ENCODE results near the gene HSD17B13. TPM values are rescaled to one million over a fixed set of nuclear protein-coding genes. Genes with fewer than 3 reads are reported as not detected.

The HSD17B13 gene, protein sequence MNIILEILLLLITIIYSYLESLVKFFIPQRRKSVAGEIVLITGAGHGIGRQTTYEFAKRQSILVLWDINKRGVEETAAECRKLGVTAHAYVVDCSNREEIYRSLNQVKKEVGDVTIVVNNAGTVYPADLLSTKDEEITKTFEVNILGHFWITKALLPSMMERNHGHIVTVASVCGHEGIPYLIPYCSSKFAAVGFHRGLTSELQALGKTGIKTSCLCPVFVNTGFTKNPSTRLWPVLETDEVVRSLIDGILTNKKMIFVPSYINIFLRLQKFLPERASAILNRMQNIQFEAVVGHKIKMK
- polyA plus RNA-seq (2011; rRNA removed) (0.07 TPM in 1 of 2 replicates, not detected in the other), polyA minus RNA-seq (2011; rRNA and poly(A)+ RNA removed) (0.05 and 0.10 TPM in 2 replicates)

- H3K4me3 ChIP-seq (ENCODE audit: low read depth, low read length): no peak within 1 kb of the TSS; the same call in 1 of the 2 replicates
- ChIA-PET POLR2A (interaction anchor here (0.5 kb wide), 1 partner anchor 562 kb away, joined by 5 read pairs; no protein-coding TSS in a partner anchor), CTCF (interaction anchor here (1.0 kb wide), 1 partner anchor 526 kb away, joined by 7 read pairs; no protein-coding TSS in a partner anchor)
- H3K27me3 ChIP-seq (ENCODE audit: control insufficient read depth, insufficient read depth, low read length): no peaks in the 10 kb centered on the region
- DNase-seq (ENCODE audit: low read depth): no peak
- TF ChIP-seq, protein P1, sequence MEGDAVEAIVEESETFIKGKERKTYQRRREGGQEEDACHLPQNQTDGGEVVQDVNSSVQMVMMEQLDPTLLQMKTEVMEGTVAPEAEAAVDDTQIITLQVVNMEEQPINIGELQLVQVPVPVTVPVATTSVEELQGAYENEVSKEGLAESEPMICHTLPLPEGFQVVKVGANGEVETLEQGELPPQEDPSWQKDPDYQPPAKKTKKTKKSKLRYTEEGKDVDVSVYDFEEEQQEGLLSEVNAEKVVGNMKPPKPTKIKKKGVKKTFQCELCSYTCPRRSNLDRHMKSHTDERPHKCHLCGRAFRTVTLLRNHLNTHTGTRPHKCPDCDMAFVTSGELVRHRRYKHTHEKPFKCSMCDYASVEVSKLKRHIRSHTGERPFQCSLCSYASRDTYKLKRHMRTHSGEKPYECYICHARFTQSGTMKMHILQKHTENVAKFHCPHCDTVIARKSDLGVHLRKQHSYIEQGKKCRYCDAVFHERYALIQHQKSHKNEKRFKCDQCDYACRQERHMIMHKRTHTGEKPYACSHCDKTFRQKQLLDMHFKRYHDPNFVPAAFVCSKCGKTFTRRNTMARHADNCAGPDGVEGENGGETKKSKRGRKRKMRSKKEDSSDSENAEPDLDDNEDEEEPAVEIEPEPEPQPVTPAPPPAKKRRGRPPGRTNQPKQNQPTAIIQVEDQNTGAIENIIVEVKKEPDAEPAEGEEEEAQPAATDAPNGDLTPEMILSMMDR (IDR thresholded peaks at IDR 0.05; ENCODE audit: insufficient read depth, low read depth, low read length): no peak
- H3K36me3 ChIP-seq (ENCODE audit: control insufficient read depth, insufficient read depth, low read length): no peaks in the 10 kb centered on the region
Observed at GRCh38 chr4:87322754-87323153, at the start of gene HSD17B13. Gene HSD17B13 (minus strand): TSS chr4:87322882. CDS start chr4:87322841, 41 bp downstream.

DNA sequence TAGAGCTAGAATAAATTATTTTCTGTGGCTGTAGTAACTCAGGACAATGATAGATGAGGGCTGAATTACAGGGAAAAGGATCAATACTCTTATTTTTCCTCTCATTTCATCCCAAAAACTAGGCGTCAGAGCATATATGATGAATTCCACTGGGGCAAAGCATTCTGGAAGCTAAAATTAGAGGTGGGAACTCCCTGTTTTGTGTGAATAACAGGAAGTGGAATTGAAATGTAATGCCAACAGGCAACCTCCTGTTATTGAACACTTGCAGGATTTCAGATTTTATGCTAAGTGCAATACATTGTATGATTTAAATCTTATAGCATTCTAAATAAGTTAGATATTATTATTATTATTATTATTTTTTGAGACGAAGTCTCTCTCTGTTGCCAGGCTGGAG lies 47.4 kb upstream of the HSD17B13 start:
- DNase-seq (ENCODE audit: low read depth): no peak
- TF ChIP-seq, protein P1 (IDR thresholded peaks at IDR 0.05; ENCODE audit: insufficient read depth, low read depth, low read length): no peak
- Histone ChIP-seq H3K27me3 (ENCODE audit: control insufficient read depth, insufficient read depth, low read length) (no peaks in the 10 kb centered on the region), H3K4me3 (ENCODE audit: low read depth, low read length) (no peak overlapping the region), H3K36me3 (ENCODE audit: control insufficient read depth, insufficient read depth, low read length) (peaks cover 4% of the 10 kb centered on the region; the same call in 1 of the 2 replicates)
- POLR2A ChIA-PET: no interaction called here
- CTCF ChIA-PET: interaction anchor here (1.4 to 1.6 kb wide), 2 partner anchors 12 to 96 kb away, joined by 3 to 7 read pairs; no protein-coding TSS in a partner anchor

DNA sequence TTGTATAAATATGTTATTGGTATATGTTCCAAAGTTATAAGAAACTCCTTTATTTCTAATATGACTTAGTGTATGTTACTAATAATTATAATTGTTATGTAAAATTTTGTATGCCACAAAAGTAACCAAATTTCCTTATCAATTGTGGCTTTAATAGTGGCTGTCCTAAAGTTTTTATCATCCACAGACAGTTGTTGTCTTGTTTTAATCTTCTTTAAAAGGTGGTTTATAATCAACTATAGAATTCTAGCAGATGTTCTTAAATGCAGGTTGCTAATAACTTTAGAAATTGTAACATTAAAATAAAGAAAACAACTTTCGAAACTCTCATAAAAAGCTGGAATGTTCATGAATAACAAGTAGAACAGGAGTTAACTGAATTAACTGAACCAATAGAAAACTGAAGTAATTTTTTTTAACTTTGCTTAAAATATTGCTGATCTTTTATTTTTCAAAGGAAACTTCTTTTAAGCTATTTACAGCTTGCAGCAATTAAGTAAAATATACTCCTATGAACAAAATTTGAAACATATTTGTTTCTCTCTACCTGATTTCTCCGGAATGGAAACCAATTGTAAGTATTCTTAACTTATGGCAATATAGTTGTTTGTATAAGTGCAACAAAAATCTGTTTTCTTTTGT lies 44.0 kb upstream of the HSD17B13 start:
- DNase-seq (ENCODE audit: low read depth): no peak
- ChIA-PET CTCF (interaction anchor here (1.5 kb wide), 1 partner anchor 9 kb away, joined by 7 read pairs; no protein-coding TSS in a partner anchor), POLR2A (no interaction called here)
- Histone ChIP-seq H3K4me3 (ENCODE audit: low read depth, low read length) (no peak overlapping the region), H3K36me3 (ENCODE audit: control insufficient read depth, insufficient read depth, low read length) (peaks cover 5% of the 10 kb centered on the region; the same call in 1 of the 2 replicates), H3K27me3 (ENCODE audit: control insufficient read depth, insufficient read depth, low read length) (no peaks in the 10 kb centered on the region)
- TF ChIP-seq, protein P1 (IDR thresholded peaks at IDR 0.05; ENCODE audit: insufficient read depth, low read depth, low read length): no peak

DNA sequence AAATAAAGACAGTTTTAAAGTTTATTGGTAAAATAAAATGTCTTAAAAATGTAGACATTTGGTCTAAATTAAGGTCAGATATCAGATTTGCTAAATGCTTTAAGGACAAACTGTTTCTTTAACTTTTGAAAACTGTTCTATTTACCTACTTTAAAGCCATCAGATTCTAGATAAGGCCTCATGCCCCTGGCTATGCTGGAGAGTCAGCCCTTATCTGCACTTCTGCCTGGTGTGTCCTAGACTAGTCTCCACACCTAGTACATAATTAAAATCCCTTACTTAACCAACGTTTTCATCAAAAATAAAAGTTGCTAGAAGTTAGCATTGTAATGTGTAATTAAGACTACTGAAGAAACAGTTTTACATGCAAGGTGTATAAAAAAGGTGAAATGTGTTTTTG lies 42.7 kb upstream of the HSD17B13 start:
- H3K4me3 ChIP-seq (ENCODE audit: low read depth, low read length): no peak overlapping the region
- POLR2A ChIA-PET: no interaction called here
- TF ChIP-seq, protein P1 (IDR thresholded peaks at IDR 0.05; ENCODE audit: insufficient read depth, low read depth, low read length): no peak
- DNase-seq (ENCODE audit: low read depth): no peak
- CTCF ChIA-PET: interaction anchor here (2.5 to 2.8 kb wide), 2 partner anchors 10 to 12 kb away, joined by 12 to 13 read pairs; no protein-coding TSS in a partner anchor
- no peaks in the 10 kb centered on the region for H3K27me3 ChIP-seq (ENCODE audit: control insufficient read depth, insufficient read depth, low read length)
- H3K36me3 ChIP-seq (ENCODE audit: control insufficient read depth, insufficient read depth, low read length): 0 out of 2 replicates have a peak, but pooled peaks cover 2% of the 10 kb centered on the region

- peaks cover 4% of the 10 kb centered on the region for H3K36me3 ChIP-seq (ENCODE audit: control insufficient read depth, insufficient read depth, low read length)
- no peak for DNase-seq (ENCODE audit: low read depth)
- H3K27me3 ChIP-seq (ENCODE audit: control insufficient read depth, insufficient read depth, low read length): no peaks in the 10 kb centered on the region
- POLR2A ChIA-PET: no interaction called here
- TF ChIP-seq, protein P1 (IDR thresholded peaks at IDR 0.05; ENCODE audit: insufficient read depth, low read depth, low read length): no peak
- H3K4me3 ChIP-seq (ENCODE audit: low read depth, low read length): no peak overlapping the region
- CTCF ChIA-PET: interaction anchor here (0.8 to 2.8 kb wide), 7 partner anchors 10 to 485 kb away, joined by 3 to 13 read pairs (median 3); no protein-coding TSS in a partner anchor
Observed at GRCh38 chr4:87363552-87363951, 40.9 kb upstream of the HSD17B13 start.
